Mesendoderm (in vitro differentiated cells): Measurements from ENCODE around the gene ACKR2. TPM values are rescaled to one million over a fixed set of nuclear protein-coding genes. Genes with fewer than 3 reads are reported as not detected.

Source experiments
- DNase-seq: peaks from one replicate; pipeline ENCODE4 v3.0.0; 2013
- H2AK5ac ChIP-seq: 2 replicates; pipeline ENCODE4 v1.6.1; 2013; ENCODE audit warnings: low read length, inconsistent platforms
- H2BK120ac ChIP-seq: 2 replicates; pipeline ENCODE4 v1.6.1; 2013; ENCODE audit warnings: low read depth, mild to moderate bottlenecking, low read length, moderate library complexity, mixed read lengths
- H2BK15ac ChIP-seq: replicated peaks from 2 replicates; pipeline ENCODE4 v1.6.1; 2013; ENCODE audit warnings: low read depth, mild to moderate bottlenecking, moderate library complexity
- H2BK5ac ChIP-seq: 2 replicates; pipeline ENCODE4 v1.6.1; 2013; ENCODE audit warnings: low read length, inconsistent platforms
- H3K18ac ChIP-seq: 2 replicates; pipeline ENCODE4 v1.6.1; 2013; ENCODE audit warnings: mild to moderate bottlenecking, low read length, mixed read lengths
- H3K23ac ChIP-seq: one replicate; pipeline ENCODE4 v1.6.1; 2013; ENCODE audit warnings: low read length
- H3K27ac ChIP-seq: 2 replicates; pipeline ENCODE4 v1.5.1; 2013; ENCODE audit warnings: low read depth, mild to moderate bottlenecking, inconsistent platforms, low read length, moderate library complexity
- H3K27me3 ChIP-seq: 2 replicates; pipeline ENCODE4 v1.6.1; 2013; ENCODE audit warnings: low read length, control low read depth, mild to moderate bottlenecking, inconsistent platforms; ENCODE audit not compliant: insufficient read depth, poor library complexity
- H3K36me3 ChIP-seq: 2 replicates; pipeline ENCODE4 v1.6.1; 2013; ENCODE audit warnings: low read length, inconsistent platforms; ENCODE audit not compliant: control insufficient read depth, insufficient read depth
- H3K4ac ChIP-seq: one replicate; pipeline ENCODE4 v1.6.1; 2013; ENCODE audit warnings: low read depth, mild to moderate bottlenecking, low read length, moderate library complexity
- H3K4me1 ChIP-seq: 2 replicates; pipeline ENCODE4 v1.6.1; 2013; ENCODE audit warnings: low read depth, low read length, inconsistent platforms; ENCODE audit not compliant: control insufficient read depth
- H3K4me2 ChIP-seq: 2 replicates; pipeline ENCODE4 v1.6.1; 2013; ENCODE audit warnings: low read length
- H3K4me3 ChIP-seq: 2 replicates; pipeline ENCODE4 v1.5.1; 2013; ENCODE audit warnings: mild to moderate bottlenecking, low read length
- H3K56ac ChIP-seq: one replicate; pipeline ENCODE4 v1.6.1; 2013; ENCODE audit warnings: low read length
- H3K79me1 ChIP-seq: 2 replicates; pipeline ENCODE4 v1.6.1; 2013; ENCODE audit warnings: low read length, inconsistent platforms
- H3K79me2 ChIP-seq: 2 replicates; pipeline ENCODE4 v1.6.1; 2013; ENCODE audit warnings: mild to moderate bottlenecking, low read length; ENCODE audit not compliant: control insufficient read depth, insufficient read depth
- H3K9ac ChIP-seq: 2 replicates; pipeline ENCODE4 v1.6.1; 2013; ENCODE audit warnings: low read length, inconsistent platforms
- H4K5ac ChIP-seq: one replicate; pipeline ENCODE4 v1.6.1; 2013; ENCODE audit warnings: low read length
- H4K8ac ChIP-seq: one replicate; pipeline ENCODE4 v1.6.1; 2013; ENCODE audit warnings: low read depth, mild to moderate bottlenecking, control low read depth, low read length, moderate library complexity
- WGBS: extraction: QIAGEN DNeasy Blood & Tissue Kit; methylation state at CpG from one replicate; pipeline ENCODE4 v1.1.7; 2013; ENCODE audit warnings: low lambda C conversion rate, missing lambda C conversion rate; ENCODE audit not compliant: insufficient coverage; ENCODE audit errors: extremely low coverage; 5-methylcytosine and 5-hydroxymethylcytosine counted together
- small RNA-seq: library from polyadenylated mRNA; stranded (forward); fragments of <200 nt; extraction: miRNeasy Mini kit (QIAGEN cat#:217004); gene quantifications from one replicate; pipeline ENCODE3, GENCODE V24; 2013; ENCODE audit not compliant: insufficient read depth

Gene ACKR2

DNA sequence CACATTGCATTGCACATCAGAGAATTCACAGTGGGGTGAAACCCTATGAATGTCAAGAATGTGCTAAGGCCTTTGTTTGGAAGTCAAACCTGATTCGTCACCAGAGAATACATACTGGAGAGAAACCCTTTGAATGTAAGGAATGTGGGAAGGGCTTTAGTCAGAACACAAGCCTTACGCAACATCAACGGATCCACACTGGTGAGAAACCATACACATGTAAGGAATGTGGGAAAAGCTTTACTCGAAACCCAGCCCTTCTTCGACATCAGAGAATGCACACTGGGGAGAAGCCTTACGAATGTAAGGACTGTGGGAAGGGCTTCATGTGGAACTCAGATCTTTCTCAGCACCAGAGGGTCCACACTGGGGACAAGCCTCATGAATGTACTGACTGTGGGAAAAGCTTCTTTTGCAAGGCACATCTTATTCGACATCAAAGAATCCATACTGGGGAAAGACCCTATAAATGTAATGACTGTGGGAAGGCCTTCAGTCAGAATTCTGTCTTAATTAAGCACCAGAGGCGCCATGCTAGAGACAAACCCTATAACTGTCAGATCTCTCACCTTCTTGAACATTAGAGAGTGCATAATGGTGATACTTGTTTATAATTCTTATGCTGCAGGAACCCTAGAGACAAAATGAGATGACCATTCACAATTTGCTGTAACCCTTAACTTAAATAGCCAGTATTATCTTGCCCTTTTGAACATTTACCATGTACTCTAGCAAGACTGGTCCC, 105.7 kb downstream of the ACKR2 start:
- Histone ChIP-seq H3K4ac (no peak overlapping the region), H3K79me2 (no peaks in the 10 kb centered on the region), H3K36me3 (no peaks in the 10 kb centered on the region), H2BK5ac (no peak overlapping the region), H4K8ac (no peak overlapping the region), H3K79me1 (no peaks in the 10 kb centered on the region), H3K4me2 (no peak overlapping the region), H3K4me3 (peak overlapping the region; percentile 27), H2BK15ac (no peak overlapping the region), H3K56ac (no peak overlapping the region), H4K5ac (no peak overlapping the region), H2BK120ac (no peak overlapping the region), H2AK5ac (no peak overlapping the region), H3K9ac (no peak overlapping the region), H3K27me3 (no peaks in the 10 kb centered on the region), H3K18ac (no peak overlapping the region), H3K23ac (no peak overlapping the region), H3K27ac (no peak overlapping the region), H3K4me1 (no peaks in the 10 kb centered on the region)
- DNase-seq = peak; percentile 68
- WGBS = no CpG with 5 or more reads among the region's 8 CpGs

Small RNA genes within 50 kb of the gene (small RNA-seq; reads per million reads assigned to genes)
- not detected for gene CCDC13
